CD4-positive, alpha-beta T cell treated with Interleukin-17A for 1 hour (primary cell): ENCODE results near the gene GADD45B.
A peak's percentile ranks its signal among the peaks of the same experiment; 100 is the strongest.
"Not testable (repeated sequence)": the region's sequence is repeated elsewhere in the genome, so short reads cannot be mapped to it uniquely, and the experiment has no call there.

Source experiments
- DNase-seq: peaks from one replicate; pipeline ENCODE4 v3.0.0-alpha.2; 2020

GADD45B gene

GRCh38 chr19:2490659-2491058, 14.7 kb downstream of the GADD45B start:
- no peak for DNase-seq

- DNase-seq, result no peak
Measured at GRCh38 chr19:2491130-2491801, 15.3 kb downstream of the GADD45B start.

GRCh38 chr19:2492870-2493269, 16.9 kb downstream of the GADD45B start:
- no peak for DNase-seq

- not testable (repeated sequence) for DNase-seq
Measured at GRCh38 chr19:2493448-2493847, 17.5 kb downstream of the GADD45B start.

- DNase-seq, result no peak
Measured at GRCh38 chr19:2494084-2494446, 18.1 kb downstream of the GADD45B start.

GRCh38 chr19:2494447-2495129, 18.7 kb downstream of the GADD45B start:
- DNase-seq, result peak; percentile 69

- peak; percentile 53 for DNase-seq
Measured at GRCh38 chr19:2495130-2495641, 19.3 kb downstream of the GADD45B start.

GRCh38 chr19:2495651-2496316, 19.9 kb downstream of the GADD45B start:
- DNase-seq, result no peak

- DNase-seq, result no peak
Measured at GRCh38 chr19:2497186-2497585, 21.3 kb downstream of the GADD45B start.

- DNase-seq, result no peak
Measured at GRCh38 chr19:2500156-2500555, 24.2 kb downstream of the GADD45B start.

GRCh38 chr19:2500841-2501261, 24.9 kb downstream of the GADD45B start:
- no peak for DNase-seq

- DNase-seq, result peak; percentile 79
Measured at GRCh38 chr19:2503521-2504109, 27.7 kb downstream of the GADD45B start.

GRCh38 chr19:2506656-2507055, 30.7 kb downstream of the GADD45B start:
- DNase-seq, result not testable (repeated sequence)

GRCh38 chr19:2507109-2507508, 31.2 kb downstream of the GADD45B start:
- peak; percentile 59 for DNase-seq

GRCh38 chr19:2509096-2509495, 33.2 kb downstream of the GADD45B start:
- DNase-seq, result no peak

- DNase-seq, result no peak
Measured at GRCh38 chr19:2511570-2511969, 35.6 kb downstream of the GADD45B start.

GRCh38 chr19:2511991-2512390, 36.1 kb downstream of the GADD45B start:
- DNase-seq, result no peak

- no peak for DNase-seq
Measured at GRCh38 chr19:2512523-2513431, 36.9 kb downstream of the GADD45B start.

- no peak for DNase-seq
Measured at GRCh38 chr19:2514981-2515518, 39.1 kb downstream of the GADD45B start.

GRCh38 chr19:2516727-2517126, 40.8 kb downstream of the GADD45B start:
- DNase-seq, result no peak

GRCh38 chr19:2517881-2518601, 42.1 kb downstream of the GADD45B start:
- DNase-seq, result no peak
